ENCODE data around the gene ELL2.

GRCh38 chr5:95853490-95853889 lies 108.2 kb downstream of the ELL2 start:
- no peak for TF ChIP-seq POLR2AphosphoS5 (IDR thresholded peaks at IDR 0.05; ENCODE audit: borderline replicate concordance, low read depth, low read length)
- no peak for TF ChIP-seq EZH2 (IDR thresholded peaks at IDR 0.05)
